Measurements from ENCODE around the gene NTHL1. TPM values are rescaled to one million over a fixed set of nuclear protein-coding genes. Genes with fewer than 3 reads are reported as not detected.

Gene NTHL1
- total and polyA plus RNA-seq, 2 of the 4 experiments (the other 2 are of a cell fraction), result 22.8 to 28.0 TPM

- H3K56ac ChIP-seq (ENCODE audit: extremely low read depth, insufficient read depth, low read length), result no peak overlapping the region
- H3K4ac ChIP-seq (ENCODE audit: low read depth, low read length), result no peak overlapping the region
- in situ Hi-C loops (cut with MboI; ENCODE audit: low sequenced_read_pairs) (no loop called here), intact Hi-C loops (cut with micrococcal nuclease) (no loop called here), dilution Hi-C loops (cut with HindIII; ENCODE audit: low sequenced_read_pairs, unreplicated experiment) (no loop called here)
- no peak overlapping the region for H2BK15ac ChIP-seq (ENCODE audit: low read depth, low read length)
- no peaks in the 10 kb centered on the region; the same call in 1 of the 2 replicates for H4K20me1 ChIP-seq (ENCODE audit: insufficient read depth, low read length)
- no peak overlapping the region for H4K91ac ChIP-seq (ENCODE audit: insufficient read depth, low read depth, low read length)
- H3K4me1 ChIP-seq (ENCODE audit: control insufficient read depth, insufficient read depth, low read length), result no peaks in the 10 kb centered on the region
- WGBS, 2 experiments (ENCODE audit: extremely low coverage in 2 of 2, insufficient read length in 1 of 2), result no CpG with 5 or more reads among the region's 10 CpGs
- no peak overlapping the region for H3K27ac ChIP-seq (ENCODE audit: insufficient read depth, low read length)
- no peak overlapping the region for H2BK20ac ChIP-seq (ENCODE audit: low read depth, low read length)
- no peak for TF ChIP-seq MAFK (IDR thresholded peaks at IDR 0.05; ENCODE audit: low read depth, low read length)
- no peak for TF ChIP-seq RCOR1 (IDR thresholded peaks at IDR 0.05; ENCODE audit: insufficient replicate concordance, low read length)
- no peak for TF ChIP-seq MAZ (IDR thresholded peaks at IDR 0.05; ENCODE audit: borderline replicate concordance, low read depth, low read length)
- TF ChIP-seq MXI1 (IDR thresholded peaks at IDR 0.05; ENCODE audit: borderline replicate concordance, low read depth, low read length), result no peak
- no peak for TF ChIP-seq FOS (IDR thresholded peaks at IDR 0.05; ENCODE audit: low read depth, low read length)
- TF ChIP-seq ELK1 (IDR thresholded peaks at IDR 0.05; ENCODE audit: borderline replicate concordance, low read depth, low read length), result no peak
- TF ChIP-seq CEBPB (IDR thresholded peaks at IDR 0.05; ENCODE audit: low read depth, low read length), result no peak
- no peak for TF ChIP-seq POLR2A (IDR thresholded peaks at IDR 0.05; ENCODE audit: low read depth, low read length)
- no peak for TF ChIP-seq RFX5 (IDR thresholded peaks at IDR 0.05; ENCODE audit: low read depth, low read length)
- no peak for TF ChIP-seq CTCF (conservative IDR thresholded peaks at IDR 0.05; ENCODE audit: low read depth, low read length)
- no peak for TF ChIP-seq USF2 (IDR thresholded peaks at IDR 0.05; ENCODE audit: low read depth, low read length)
- TF ChIP-seq CHD1 (IDR thresholded peaks at IDR 0.05; ENCODE audit: low read depth, low read length), result no peak
- TF ChIP-seq SMC3 (IDR thresholded peaks at IDR 0.05; ENCODE audit: low read depth, low read length), result no peak
- H3K18ac ChIP-seq (ENCODE audit: low read depth, low read length), result no peak overlapping the region
- ATAC-seq (ENCODE audit: low read depth) (no peak), DNase-seq (no peak)
- CTCF ChIA-PET, result no interaction called here
- H3K9me1 ChIP-seq (ENCODE audit: insufficient read depth, low read length), result no peaks in the 10 kb centered on the region
- POLR2A ChIA-PET (ENCODE audit: unreplicated experiment), result no interaction called here
- no peak overlapping the region for H2AK5ac ChIP-seq (ENCODE audit: low read depth, low read length)
- no peak overlapping the region for H2BK120ac ChIP-seq (ENCODE audit: low read depth, low read length)
- H3K9me3 ChIP-seq (ENCODE audit: control insufficient read depth, insufficient read depth, low read length), result no peaks in the 10 kb centered on the region
- H2AFZ ChIP-seq (replicated peaks; ENCODE audit: low read length, poor library complexity), result no peak overlapping the region
- no peak overlapping the region for H4K5ac ChIP-seq (ENCODE audit: low read depth, low read length)
- H3K79me1 ChIP-seq (ENCODE audit: low read depth in 1 of 2, low read length in 2 of 2), result peaks cover 0 to 18% of the 10 kb centered on the region in 2 experiments; a peak in 1 of 4 replicates
- no peak overlapping the region for H3K14ac ChIP-seq (replicated peaks; ENCODE audit: low read depth, low read length)
- H3K36me3 ChIP-seq (ENCODE audit: control insufficient read depth, insufficient read depth, low read length), result peaks cover 63% of the 10 kb centered on the region
- H3K9ac ChIP-seq (ENCODE audit: low read depth, low read length), result no peak overlapping the region
- no peak overlapping the region for H3K4me2 ChIP-seq (ENCODE audit: low read depth, low read length)
- no peak overlapping the region for H3K4me3 ChIP-seq (ENCODE audit: insufficient read depth, low read depth, low read length)
- H3K27me3 ChIP-seq (ENCODE audit: control insufficient read depth, insufficient read depth, low read length), result no peaks in the 10 kb centered on the region
- H3K23ac ChIP-seq (ENCODE audit: low read depth, low read length), result no peak overlapping the region
- H2BK5ac ChIP-seq (ENCODE audit: low read depth, low read length, poor library complexity, severe bottlenecking), result no peak overlapping the region
- H4K8ac ChIP-seq (ENCODE audit: low read depth in 2 of 2, low read length in 2 of 2), result no peak overlapping the region
- no peak overlapping the region for H2AK9ac ChIP-seq (replicated peaks; ENCODE audit: low read depth, low read length, poor library complexity)
- BruUV-seq (replicated peaks), result no TSS peak
These were observed 11.2 kb upstream of the NTHL1 start for GRCh38 chr16:2058872-2059271.
